ENCODE data around the gene WFDC12.

WFDC12 gene

DNA sequence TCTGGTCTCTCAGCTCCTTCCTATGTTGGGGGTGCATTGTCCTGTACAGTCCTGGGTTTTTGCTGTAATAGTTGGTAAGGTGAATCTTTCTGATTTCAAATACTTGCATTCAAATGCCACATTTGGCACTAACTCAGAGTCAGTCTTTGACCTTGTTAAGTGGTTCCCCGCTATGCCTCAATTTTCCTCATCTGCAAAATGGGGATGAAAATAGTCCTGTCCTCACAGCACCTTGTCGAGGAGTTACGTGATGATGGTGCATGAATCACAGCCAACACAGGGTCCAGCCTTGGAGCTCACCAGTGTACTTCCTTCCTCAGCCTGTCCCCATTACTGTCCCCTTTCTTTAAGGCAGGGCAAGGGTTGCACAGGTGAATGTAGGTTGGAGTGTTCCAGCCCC lies 10.4 kb downstream of the WFDC12 start:
- no peak overlapping the region for H2AK5ac ChIP-seq (ENCODE audit: low read length)
- H3K4me3 ChIP-seq (ENCODE audit: low read depth, low read length) = no peak overlapping the region
- no CpG with 5 or more reads among the region's 3 CpGs for WGBS (ENCODE audit: extremely low coverage, insufficient coverage, insufficient read length)
- H3K4me2 ChIP-seq (ENCODE audit: low read length) = no peak overlapping the region
- H2BK12ac ChIP-seq (ENCODE audit: low read length) = no peak overlapping the region
- H3K9me3 ChIP-seq (ENCODE audit: insufficient read depth, low read depth, low read length) = peaks cover 2% of the 10 kb centered on the region
- H3K4me1 ChIP-seq (ENCODE audit: control insufficient read depth in 1 of 2, insufficient read depth in 2 of 2, low read length in 2 of 2) = no peaks in the 10 kb centered on the region
- DNase-seq = no peak
- H3K27me3 ChIP-seq (ENCODE audit: insufficient read depth, low read length) = no peaks in the 10 kb centered on the region
- H3K18ac ChIP-seq (ENCODE audit: low read length) = no peak overlapping the region
- H3K79me2 ChIP-seq (ENCODE audit: control insufficient read depth, insufficient read depth, low read length, poor library complexity) = no peaks in the 10 kb centered on the region
- no peak overlapping the region for H4K12ac ChIP-seq (ENCODE audit: low read depth, low read length)
- no peak overlapping the region for H2AFZ ChIP-seq (ENCODE audit: insufficient read depth, low read length, poor library complexity)
- no peak overlapping the region for H4K91ac ChIP-seq (ENCODE audit: low read depth, low read length)
- H2BK120ac ChIP-seq (ENCODE audit: insufficient read depth, low read length, poor library complexity) = no peak overlapping the region
- H3K36me3 ChIP-seq (ENCODE audit: control insufficient read depth in 1 of 2, insufficient read depth in 2 of 2, low read length in 2 of 2) = no peaks in the 10 kb centered on the region
- no peak overlapping the region for H3K9ac ChIP-seq (ENCODE audit: low read length)
- no peak overlapping the region for H4K8ac ChIP-seq (ENCODE audit: low read depth, low read length)
- no peak overlapping the region for H3K14ac ChIP-seq (ENCODE audit: low read length)
- H3K4ac ChIP-seq (ENCODE audit: low read depth, low read length) = no peak overlapping the region
- no peak overlapping the region for H2BK5ac ChIP-seq (ENCODE audit: low read depth, low read length, poor library complexity)
- no peak overlapping the region for H3K23ac ChIP-seq (ENCODE audit: low read length)
- no peak overlapping the region for H3K27ac ChIP-seq (ENCODE audit: low read depth, low read length)
- H3K79me1 ChIP-seq (ENCODE audit: low read length) = no peaks in the 10 kb centered on the region

DNA sequence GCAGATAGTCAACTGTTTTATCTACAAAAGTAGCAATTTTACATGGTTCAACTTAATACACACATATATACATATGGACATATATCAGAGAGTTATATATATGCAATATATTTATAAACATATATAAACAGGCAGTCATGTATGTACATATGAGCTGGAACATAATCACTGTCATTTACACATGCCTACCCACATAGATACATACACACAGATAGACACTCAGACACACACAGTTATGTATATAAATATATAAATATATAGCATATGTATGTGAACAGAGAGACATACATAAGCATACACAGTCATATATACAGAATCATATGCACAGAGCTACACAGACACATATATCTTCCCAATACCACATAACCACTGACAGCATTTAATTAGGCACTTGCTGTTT lies 11.5 kb downstream of the WFDC12 start:
- no peak overlapping the region for H4K8ac ChIP-seq (ENCODE audit: low read depth, low read length)
- H3K79me1 ChIP-seq (ENCODE audit: low read length) = no peaks in the 10 kb centered on the region
- H3K23ac ChIP-seq (ENCODE audit: low read length) = no peak overlapping the region
- H3K4me1 ChIP-seq (ENCODE audit: control insufficient read depth in 1 of 2, insufficient read depth in 2 of 2, low read length in 2 of 2) = no peaks in the 10 kb centered on the region
- no peak overlapping the region for H3K18ac ChIP-seq (ENCODE audit: low read length)
- no peak overlapping the region for H2BK12ac ChIP-seq (ENCODE audit: low read length)
- no peak overlapping the region for H4K91ac ChIP-seq (ENCODE audit: low read depth, low read length)
- H2AK5ac ChIP-seq (ENCODE audit: low read length) = no peak overlapping the region
- H3K9me3 ChIP-seq (ENCODE audit: insufficient read depth, low read depth, low read length) = peaks cover 2% of the 10 kb centered on the region
- H3K79me2 ChIP-seq (ENCODE audit: control insufficient read depth, insufficient read depth, low read length, poor library complexity) = no peaks in the 10 kb centered on the region
- no peak overlapping the region for H3K14ac ChIP-seq (ENCODE audit: low read length)
- no peak overlapping the region for H4K12ac ChIP-seq (ENCODE audit: low read depth, low read length)
- no peak overlapping the region for H3K4me2 ChIP-seq (ENCODE audit: low read length)
- H3K9ac ChIP-seq (ENCODE audit: low read length) = no peak overlapping the region
- no peak overlapping the region for H2BK5ac ChIP-seq (ENCODE audit: low read depth, low read length, poor library complexity)
- H3K27me3 ChIP-seq (ENCODE audit: insufficient read depth, low read length) = no peaks in the 10 kb centered on the region
- H2AFZ ChIP-seq (ENCODE audit: insufficient read depth, low read length, poor library complexity) = no peak overlapping the region
- H3K4ac ChIP-seq (ENCODE audit: low read depth, low read length) = no peak overlapping the region
- H3K4me3 ChIP-seq (ENCODE audit: low read depth, low read length) = no peak overlapping the region
- no peak for DNase-seq
- H3K27ac ChIP-seq (ENCODE audit: low read depth, low read length) = no peak overlapping the region
- no peak overlapping the region for H2BK120ac ChIP-seq (ENCODE audit: insufficient read depth, low read length, poor library complexity)
- H3K36me3 ChIP-seq (ENCODE audit: control insufficient read depth in 1 of 2, insufficient read depth in 2 of 2, low read length in 2 of 2) = no peaks in the 10 kb centered on the region

DNA sequence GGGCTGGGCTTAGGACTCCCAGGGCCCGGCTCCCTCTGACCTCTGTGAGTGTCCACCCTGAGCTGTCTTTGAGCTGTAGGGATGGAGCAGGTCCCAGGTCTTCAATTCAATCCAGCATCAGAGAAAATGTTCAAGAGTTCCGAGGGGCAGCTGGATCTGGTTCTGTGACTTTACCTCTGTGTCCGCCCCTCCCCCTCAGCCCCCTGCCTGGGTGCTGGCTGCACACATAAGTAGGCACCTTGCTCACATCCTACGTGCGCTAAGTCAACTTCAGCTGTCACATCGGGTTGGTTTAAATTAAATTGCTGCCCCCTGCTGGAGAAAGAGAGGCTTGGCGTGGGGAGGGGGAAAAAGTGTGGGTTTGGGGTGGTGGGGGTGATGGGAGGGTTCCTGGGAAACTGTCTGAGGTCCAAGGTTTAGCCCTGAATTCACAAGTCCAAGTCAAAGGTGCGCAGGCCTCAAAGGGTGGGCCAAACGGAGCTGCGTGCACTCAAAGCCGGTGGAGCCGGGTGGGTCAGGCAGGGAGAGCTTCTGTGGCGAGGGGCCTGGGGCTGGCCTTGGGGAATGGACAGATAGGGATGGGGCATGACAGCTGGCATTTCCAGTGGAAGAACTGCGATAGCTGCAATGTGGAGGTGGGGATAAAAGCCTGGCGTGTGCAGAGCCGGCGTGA lies 12.3 kb downstream of the WFDC12 start:
- Histone ChIP-seq H3K27me3 (ENCODE audit: insufficient read depth, low read length) (no peaks in the 10 kb centered on the region), H3K4me3 (ENCODE audit: low read depth, low read length) (no peak overlapping the region), H4K91ac (ENCODE audit: low read depth, low read length) (no peak overlapping the region), H3K4ac (ENCODE audit: low read depth, low read length) (no peak overlapping the region), H3K4me1 (ENCODE audit: control insufficient read depth in 1 of 2, insufficient read depth in 2 of 2, low read length in 2 of 2) (no peaks in the 10 kb centered on the region), H3K18ac (ENCODE audit: low read length) (no peak overlapping the region), H2AK5ac (ENCODE audit: low read length) (no peak overlapping the region), H4K12ac (ENCODE audit: low read depth, low read length) (no peak overlapping the region), H4K8ac (ENCODE audit: low read depth, low read length) (no peak overlapping the region), H2BK12ac (ENCODE audit: low read length) (peak overlapping the region; percentile 15), H3K36me3 (ENCODE audit: control insufficient read depth in 1 of 2, insufficient read depth in 2 of 2, low read length in 2 of 2) (no peaks in the 10 kb centered on the region), H2BK5ac (ENCODE audit: low read depth, low read length, poor library complexity) (no peak overlapping the region), H3K4me2 (ENCODE audit: low read length) (no peak overlapping the region), H3K27ac (ENCODE audit: low read depth, low read length) (no peak overlapping the region), H3K9ac (ENCODE audit: low read length) (no peak overlapping the region), H3K9me3 (ENCODE audit: insufficient read depth, low read depth, low read length) (peaks cover 2% of the 10 kb centered on the region), H2BK120ac (ENCODE audit: insufficient read depth, low read length, poor library complexity) (no peak overlapping the region), H2AFZ (ENCODE audit: insufficient read depth, low read length, poor library complexity) (no peak overlapping the region), H3K79me1 (ENCODE audit: low read length) (no peaks in the 10 kb centered on the region), H3K14ac (ENCODE audit: low read length) (no peak overlapping the region), H3K23ac (ENCODE audit: low read length) (no peak overlapping the region), H3K79me2 (ENCODE audit: control insufficient read depth, insufficient read depth, low read length, poor library complexity) (no peaks in the 10 kb centered on the region)
- peak in 1 of 2 donors; percentile 46 for DNase-seq
- WGBS (ENCODE audit: extremely low coverage, insufficient coverage, insufficient read length) = no CpG with 5 or more reads among the region's 17 CpGs

DNA sequence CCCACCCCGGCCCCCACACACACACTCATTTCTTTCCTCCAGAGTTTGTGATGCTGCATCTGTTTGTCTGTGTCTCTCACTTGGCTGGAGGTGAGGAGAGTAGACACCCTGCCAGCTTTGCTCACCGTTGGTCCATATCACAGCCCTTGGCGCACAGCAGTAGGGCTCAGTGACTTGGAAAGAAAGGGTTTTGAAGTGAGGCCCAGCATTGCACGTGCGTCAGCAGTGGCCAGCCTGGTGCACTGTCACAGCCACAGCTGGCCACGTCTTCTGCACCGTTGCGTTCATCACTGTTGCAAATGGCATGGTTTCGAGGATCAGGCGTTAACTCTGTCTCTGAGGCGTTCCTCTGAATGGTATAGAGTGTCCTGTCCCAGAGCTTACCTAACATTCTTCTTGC lies 13.0 kb downstream of the WFDC12 start:
- Histone ChIP-seq H4K8ac (ENCODE audit: low read depth, low read length) (no peak overlapping the region), H3K4me2 (ENCODE audit: low read length) (no peak overlapping the region), H3K79me2 (ENCODE audit: control insufficient read depth, insufficient read depth, low read length, poor library complexity) (no peaks in the 10 kb centered on the region), H2AFZ (ENCODE audit: insufficient read depth, low read length, poor library complexity) (no peak overlapping the region), H3K79me1 (ENCODE audit: low read length) (no peaks in the 10 kb centered on the region), H3K27me3 (ENCODE audit: insufficient read depth, low read length) (no peaks in the 10 kb centered on the region), H3K4ac (ENCODE audit: low read depth, low read length) (no peak overlapping the region), H3K18ac (ENCODE audit: low read length) (no peak overlapping the region), H3K27ac (ENCODE audit: low read depth, low read length) (no peak overlapping the region), H2BK12ac (ENCODE audit: low read length) (no peak overlapping the region), H4K12ac (ENCODE audit: low read depth, low read length) (no peak overlapping the region), H2BK5ac (ENCODE audit: low read depth, low read length, poor library complexity) (no peak overlapping the region), H3K4me3 (ENCODE audit: low read depth, low read length) (no peak overlapping the region), H2BK120ac (ENCODE audit: insufficient read depth, low read length, poor library complexity) (no peak overlapping the region), H3K36me3 (ENCODE audit: control insufficient read depth in 1 of 2, insufficient read depth in 2 of 2, low read length in 2 of 2) (no peaks in the 10 kb centered on the region), H3K9ac (ENCODE audit: low read length) (no peak overlapping the region), H4K91ac (ENCODE audit: low read depth, low read length) (no peak overlapping the region), H3K23ac (ENCODE audit: low read length) (no peak overlapping the region), H2AK5ac (ENCODE audit: low read length) (no peak overlapping the region), H3K9me3 (ENCODE audit: insufficient read depth, low read depth, low read length) (peaks cover 2% of the 10 kb centered on the region), H3K4me1 (ENCODE audit: control insufficient read depth in 1 of 2, insufficient read depth in 2 of 2, low read length in 2 of 2) (no peaks in the 10 kb centered on the region), H3K14ac (ENCODE audit: low read length) (no peak overlapping the region)
- DNase-seq = no peak
- WGBS (ENCODE audit: extremely low coverage, insufficient coverage, insufficient read length) = no CpG with 5 or more reads among the region's 11 CpGs
